HG02943 (cell line): ENCODE data around the gene CREBBP.

Source experiments
- ATAC-seq: cut with Tn5 transposase; IDR thresholded peaks from one replicate; pipeline ENCODE4 v1.9.1; 2021; ENCODE audit warnings: mild to moderate bottlenecking, low read depth, moderate library complexity; ENCODE audit not compliant: unreplicated experiment

Gene CREBBP

GRCh38 chr16:3857189-3858043 lies 23.1 kb downstream of the CREBBP start:
- no peak for ATAC-seq

DNA sequence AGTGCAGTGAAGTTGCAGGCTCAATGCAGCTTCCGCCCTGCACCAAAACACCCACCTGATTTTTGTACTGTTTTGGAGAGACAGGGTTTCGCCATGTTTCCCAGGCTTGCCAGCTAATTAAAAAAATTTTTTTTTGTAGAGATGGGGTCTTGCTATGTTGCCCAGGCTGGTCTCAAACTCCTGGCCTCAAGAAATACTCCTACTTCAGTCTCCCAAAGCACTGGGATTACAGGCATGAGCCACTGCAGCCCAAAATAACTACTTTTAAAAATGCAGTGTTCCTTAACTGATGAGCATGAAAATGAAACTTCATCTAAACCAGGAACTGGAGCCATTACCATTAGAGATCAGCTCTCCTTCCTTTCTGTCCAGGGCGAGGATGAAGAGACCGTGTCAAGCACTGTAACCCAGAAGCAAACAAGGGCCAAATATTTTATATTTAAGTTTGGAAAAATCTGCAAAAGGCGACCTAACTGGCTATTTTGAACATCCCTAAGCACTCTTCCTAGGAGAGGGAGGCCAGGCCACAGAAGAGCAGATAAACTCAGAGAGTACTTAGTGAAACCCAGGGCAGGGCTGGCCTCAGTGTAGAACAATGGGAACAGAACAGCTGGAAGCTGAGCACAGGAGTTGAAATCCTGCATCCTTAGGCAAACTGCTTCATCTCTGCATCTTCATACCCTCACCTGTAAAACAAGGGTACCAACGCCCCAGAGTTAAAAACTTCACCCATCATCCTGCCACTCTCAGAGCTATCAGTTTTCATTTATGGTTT lies 24.0 kb downstream of the CREBBP start:
- no peak for ATAC-seq

GRCh38 chr16:3854750-3855541 lies 25.6 kb downstream of the CREBBP start:
- ATAC-seq: no peak

DNA sequence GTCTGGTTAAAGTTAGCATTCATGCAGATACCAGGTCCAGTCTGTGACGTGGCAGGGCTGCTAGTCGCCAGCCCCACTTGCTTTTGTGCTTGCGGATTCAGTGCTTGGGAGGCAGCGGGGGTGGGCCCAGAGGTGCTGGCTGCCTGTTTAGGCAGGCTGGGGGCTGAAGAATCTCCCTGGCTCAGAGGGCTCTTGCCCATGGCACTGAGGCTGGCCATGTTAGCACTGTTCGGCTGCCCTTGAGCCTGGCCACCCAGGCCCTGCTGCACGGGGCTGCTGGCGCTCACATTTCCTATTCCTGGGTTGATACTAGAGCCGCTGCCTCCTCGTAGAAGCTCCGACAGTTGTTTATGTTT lies 30.0 kb downstream of the CREBBP start:
- no peak for ATAC-seq

DNA sequence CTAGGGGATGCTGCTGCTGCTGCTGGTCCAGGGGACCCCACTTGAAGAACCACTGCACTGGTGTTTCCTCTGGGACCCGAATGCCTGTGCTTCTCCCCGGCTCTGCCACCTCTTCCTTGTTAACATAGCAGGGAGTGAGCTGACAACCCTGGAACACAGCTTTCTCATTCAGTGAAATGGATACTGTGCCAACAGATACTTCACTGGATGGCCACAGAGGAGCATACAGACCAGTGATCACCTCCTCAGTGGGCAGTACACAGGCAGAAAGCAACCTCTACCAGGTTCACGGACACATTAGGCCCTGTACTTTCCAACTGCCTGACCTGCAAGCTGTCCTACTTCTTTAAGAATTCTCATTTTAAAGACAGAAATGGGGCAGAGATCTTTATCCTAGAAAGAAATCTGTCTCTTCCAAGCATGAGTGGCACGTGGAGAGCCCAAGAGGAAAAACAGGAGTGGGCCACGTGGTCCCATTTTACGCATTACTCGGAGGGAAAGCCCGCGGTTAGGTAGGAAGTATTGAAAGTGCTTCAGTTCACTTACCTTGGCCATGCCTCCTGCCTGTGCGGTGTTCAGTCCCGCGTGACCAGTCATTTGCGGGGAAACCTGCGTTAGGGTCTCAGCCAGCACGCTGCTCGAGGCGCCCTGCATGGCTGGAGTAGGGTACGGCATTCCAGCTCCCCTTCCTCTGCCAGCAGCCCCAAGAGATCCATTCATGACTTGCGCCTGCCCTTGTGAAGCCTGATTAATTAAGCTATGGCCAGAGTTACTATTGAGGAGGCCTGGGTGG lies 30.6 kb downstream of the CREBBP start:
- ATAC-seq: no peak

DNA sequence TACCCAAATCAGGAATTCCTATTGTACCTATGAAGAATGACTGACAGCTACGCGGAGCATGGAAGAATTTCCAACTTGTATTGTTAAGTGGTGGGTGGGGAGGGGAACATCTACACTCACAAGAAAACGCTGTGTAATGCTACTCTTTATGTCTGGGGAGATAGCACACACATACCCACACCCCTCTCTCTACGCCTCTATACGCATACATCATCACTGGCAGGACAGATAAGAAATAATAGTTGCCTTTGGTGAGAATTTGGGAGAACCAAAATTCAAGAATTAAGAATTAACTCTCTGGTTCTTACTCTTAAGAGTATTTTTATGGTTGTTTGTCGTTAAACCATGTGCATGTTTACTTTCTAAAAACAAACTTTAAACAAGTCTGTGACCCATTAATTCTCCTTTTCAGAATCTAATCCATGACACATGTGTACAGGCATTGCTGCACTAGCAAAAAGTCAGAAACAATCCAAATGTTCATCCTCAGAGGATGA lies 33.9 kb downstream of the CREBBP start:
- ATAC-seq: no peak

DNA sequence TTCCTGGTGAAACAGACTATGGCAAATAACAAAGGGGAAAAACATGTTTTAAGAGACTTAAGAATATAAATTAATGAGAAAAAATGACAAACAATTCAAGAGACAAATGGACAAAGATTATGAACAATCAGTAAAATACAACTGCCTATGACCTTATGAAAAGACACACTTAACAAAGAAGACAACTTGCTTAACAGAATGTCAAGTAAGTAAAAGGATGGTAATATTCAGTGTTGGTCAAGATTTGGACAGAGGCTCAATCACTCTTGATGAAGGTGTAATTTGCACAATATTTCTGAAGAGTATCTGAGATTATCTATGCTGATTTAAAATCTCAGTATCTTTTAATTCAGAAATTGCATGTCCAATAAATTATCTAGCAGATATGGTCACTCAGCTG lies 34.4 kb downstream of the CREBBP start:
- no peak for ATAC-seq

DNA sequence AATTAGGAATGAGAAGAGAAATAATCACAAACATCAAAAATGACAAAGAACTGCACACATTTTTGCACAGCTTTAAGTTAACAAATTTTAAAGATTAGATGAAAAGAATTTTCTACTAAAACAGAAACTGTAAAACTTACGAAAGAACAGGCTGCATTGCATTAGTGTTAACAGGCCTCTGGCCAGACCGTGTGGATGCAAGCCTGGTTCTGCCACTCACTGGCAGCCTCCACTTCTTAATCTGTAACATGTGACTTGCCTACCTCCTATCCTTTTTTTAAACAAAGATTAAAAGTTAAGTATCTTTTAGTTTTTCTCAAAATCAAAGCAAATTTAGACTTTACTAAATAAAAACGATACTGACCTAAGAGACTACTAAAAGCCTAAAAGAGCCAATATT lies 37.5 kb downstream of the CREBBP start:
- no peak for ATAC-seq

DNA sequence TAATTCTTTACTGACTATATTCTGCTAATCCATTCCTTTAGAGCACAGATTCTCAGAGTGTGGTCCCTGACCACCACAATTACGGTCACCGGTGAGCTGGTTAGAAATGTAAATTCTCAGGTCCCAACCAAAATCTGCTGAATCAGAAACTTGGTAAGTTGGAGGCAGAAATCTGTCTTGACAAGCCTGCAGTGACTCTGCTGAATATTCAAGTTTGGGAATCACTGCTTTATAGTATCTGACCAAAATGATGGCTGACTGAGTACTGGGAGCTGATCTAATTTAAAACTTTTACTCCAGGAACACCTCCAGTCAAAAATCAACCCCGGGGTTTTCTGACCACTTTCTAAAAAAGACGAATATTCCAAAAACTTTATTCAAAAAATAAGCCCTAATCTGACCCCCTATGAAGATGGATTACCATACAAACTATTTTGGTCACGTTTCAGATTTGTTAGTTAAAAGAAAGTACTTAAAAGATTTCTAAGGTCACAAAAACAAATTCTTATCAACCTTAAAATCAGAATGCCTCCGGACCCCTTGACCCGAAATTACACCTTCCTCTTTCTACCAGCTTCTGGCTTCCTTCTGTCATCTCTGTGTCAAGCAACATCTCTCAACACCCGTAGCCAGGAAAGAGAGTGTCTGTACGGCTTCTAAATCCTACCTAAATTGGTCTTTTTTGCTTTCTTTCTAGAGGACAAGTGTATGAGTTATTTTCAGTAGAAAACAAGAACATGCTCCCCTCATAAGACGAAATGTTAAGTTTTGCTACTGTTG lies 38.6 kb downstream of the CREBBP start:
- ATAC-seq: no peak

GRCh38 chr16:3839402-3840184 lies 40.9 kb downstream of the CREBBP start:
- no peak for ATAC-seq

GRCh38 chr16:3838600-3839401 lies 41.7 kb downstream of the CREBBP start:
- no peak for ATAC-seq

- no peak for ATAC-seq
These were observed 42.5 kb downstream of the CREBBP start for GRCh38 chr16:3837851-3838586.

- ATAC-seq: no peak
These were observed 43.9 kb downstream of the CREBBP start for GRCh38 chr16:3836641-3837040.

GRCh38 chr16:3835089-3835602 lies 45.4 kb downstream of the CREBBP start:
- ATAC-seq: no peak

GRCh38 chr16:3832668-3833067 lies 47.8 kb downstream of the CREBBP start:
- ATAC-seq: no peak

DNA sequence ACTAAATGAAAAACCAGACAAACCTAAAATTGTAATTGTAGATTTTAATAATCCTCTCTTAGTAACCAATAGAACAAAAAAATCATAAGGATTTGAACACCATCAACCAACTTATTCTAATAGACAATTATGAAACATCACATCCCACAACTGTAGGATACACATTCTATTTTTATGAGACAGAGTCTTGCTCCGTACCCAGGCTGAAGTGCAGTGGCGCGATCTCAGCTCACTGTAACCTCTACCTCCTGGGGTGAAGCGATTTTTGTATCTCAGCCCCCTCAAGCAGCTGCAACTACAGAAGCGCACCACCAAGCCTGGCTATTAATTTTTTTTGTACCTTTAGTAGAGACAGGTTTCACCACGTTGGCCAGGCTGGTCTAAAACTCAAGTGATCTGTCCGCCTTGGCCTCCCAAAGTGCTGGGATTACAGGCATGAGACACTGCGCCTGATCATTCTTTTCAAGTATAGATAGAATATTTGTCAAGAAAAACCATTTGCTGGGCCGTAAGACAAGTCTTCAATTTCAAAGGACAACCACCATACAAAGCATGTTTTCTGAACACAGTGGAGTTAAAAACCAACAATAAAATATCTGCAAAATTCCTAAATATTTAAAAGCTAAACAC lies 49.8 kb downstream of the CREBBP start:
- no peak for ATAC-seq
